Ishikawa (cell line): ENCODE data around the gene ABAT.

Experiments
- CEBPB ChIP-seq: IDR thresholded peaks from 2 replicates; pipeline ENCODE4 v1.6.1; 2012
- EP300 ChIP-seq: IDR thresholded peaks from 2 replicates; pipeline ENCODE4 v1.6.1; 2012; ENCODE audit warnings: borderline replicate concordance
- REST ChIP-seq: IDR thresholded peaks from 2 replicates; pipeline ENCODE4 v1.6.1; 2012; ENCODE audit warnings: low read depth, mild to moderate bottlenecking
- TAF1 ChIP-seq: IDR thresholded peaks from 2 replicates; pipeline ENCODE4 v1.6.1; 2012; ENCODE audit warnings: low read depth, mild to moderate bottlenecking

GRCh38 chr16:8663192-8664089 lies 11.0 kb upstream of the ABAT start:
- TF ChIP-seq TAF1 (no peak), REST (no peak), EP300 (no peak), CEBPB (no peak)
